Large intestine (tissue), 3 donors: Measurements from ENCODE around the gene TMED1. TPM values are rescaled to one million over a fixed set of nuclear protein-coding genes. Genes with fewer than 3 reads are reported as not detected.

Experiments used
- DNase-seq, 2 donors: peaks; one replicate each; pipeline versions ENCODE4 v3.0.0 to v3.0.0-alpha.2; 2013
- H3K27ac ChIP-seq: one replicate; pipeline ENCODE4 v1.5.1; 2013; ENCODE audit warnings: low read length
- H3K27me3 ChIP-seq: 2 replicates; pipeline ENCODE4 v1.6.1; 2013; ENCODE audit warnings: low read length; ENCODE audit not compliant: control insufficient read depth, insufficient read depth
- H3K36me3 ChIP-seq: 2 replicates; pipeline ENCODE4 v1.6.1; 2013; ENCODE audit warnings: low read length; ENCODE audit not compliant: control insufficient read depth, insufficient read depth
- H3K4me1 ChIP-seq: one replicate; pipeline ENCODE4 v1.6.1; 2013; ENCODE audit warnings: low read length; ENCODE audit not compliant: control insufficient read depth, insufficient read depth
- H3K4me3 ChIP-seq: one replicate; pipeline ENCODE4 v1.5.1; 2013; ENCODE audit warnings: low read length
- H3K9me3 ChIP-seq: one replicate; pipeline ENCODE4 v1.6.1; 2013; ENCODE audit warnings: mild to moderate bottlenecking, low read depth, low read length, moderate library complexity; ENCODE audit not compliant: control insufficient read depth
- WGBS: methylation state at CpG from one replicate; pipeline ENCODE4 v1.1.5; 2013; ENCODE audit warnings: low lambda C conversion rate; ENCODE audit not compliant: insufficient coverage; 5-methylcytosine and 5-hydroxymethylcytosine counted together
- polyA plus RNA-seq: library from polyadenylated mRNA; unstranded; fragments of 120-200 nt; gene quantifications from one replicate; pipeline ENCODE4 v1.2.1, GENCODE V29; 2013

The TMED1 gene
- polyA plus RNA-seq, 1 donor: 29.3 TPM

- no peak for DNase-seq
- Histone ChIP-seq H3K27ac (no peak overlapping the region), H3K4me1 (no peaks in the 10 kb centered on the region), H3K9me3 (no peaks in the 10 kb centered on the region), H3K36me3 (peaks cover 76% of the 10 kb centered on the region), H3K27me3 (no peaks in the 10 kb centered on the region), H3K4me3 (no peak overlapping the region)
- WGBS: no CpG with 5 or more reads among the region's 27 CpGs
These were observed 16.6 kb downstream of the TMED1 start for GRCh38 chr19:10819124-10820060.

- WGBS: no CpG with 5 or more reads among the region's 19 CpGs
- Histone ChIP-seq H3K9me3 (no peaks in the 10 kb centered on the region), H3K4me1 (no peaks in the 10 kb centered on the region), H3K27me3 (no peaks in the 10 kb centered on the region), H3K27ac (no peak overlapping the region), H3K36me3 (peaks cover 73% of the 10 kb centered on the region), H3K4me3 (no peak overlapping the region)
- no peak for DNase-seq
These were observed 17.5 kb downstream of the TMED1 start for GRCh38 chr19:10818301-10819123.

GRCh38 chr19:10817291-10818038 is 18.5 kb downstream of the TMED1 start:
- no peaks in the 10 kb centered on the region for H3K9me3 ChIP-seq
- peaks cover 80% of the 10 kb centered on the region for H3K36me3 ChIP-seq
- peak overlapping the region; percentile 25 for H3K27ac ChIP-seq
- DNase-seq: peak in 1 of 2 donors; percentile 31
- H3K4me1 ChIP-seq: peaks cover 3% of the 10 kb centered on the region
- H3K27me3 ChIP-seq: no peaks in the 10 kb centered on the region
- peak overlapping the region; percentile 32 for H3K4me3 ChIP-seq
- WGBS: no CpG with 5 or more reads among the region's 42 CpGs

GRCh38 chr19:10816691-10817090 is 19.3 kb downstream of the TMED1 start:
- no CpG with 5 or more reads among the region's 11 CpGs for WGBS

GRCh38 chr19:10815969-10816644 is 19.9 kb downstream of the TMED1 start:
- no peak overlapping the region for H3K27ac ChIP-seq
- H3K36me3 ChIP-seq: peaks cover 82% of the 10 kb centered on the region
- H3K9me3 ChIP-seq: no peaks in the 10 kb centered on the region
- peaks cover 3% of the 10 kb centered on the region for H3K4me1 ChIP-seq
- DNase-seq: no peak
- WGBS: no CpG with 5 or more reads among the region's 21 CpGs
- H3K4me3 ChIP-seq: peak overlapping the region; percentile 10
- no peaks in the 10 kb centered on the region for H3K27me3 ChIP-seq

More at GRCh38 chr19:10816691-10817090, 19.3 kb downstream of the TMED1 start:
- no peak for DNase-seq
- Histone ChIP-seq H3K36me3 (peaks cover 81% of the 10 kb centered on the region), H3K27me3 (no peaks in the 10 kb centered on the region), H3K27ac (peak overlapping the region; percentile 25), H3K4me3 (peak overlapping the region; percentile 32), H3K9me3 (no peaks in the 10 kb centered on the region), H3K4me1 (peaks cover 3% of the 10 kb centered on the region)

GRCh38 chr19:10815007-10815536 is 20.9 kb downstream of the TMED1 start:
- Histone ChIP-seq H3K36me3 (peaks cover 80% of the 10 kb centered on the region), H3K27ac (no peak overlapping the region), H3K4me3 (no peak overlapping the region), H3K27me3 (no peaks in the 10 kb centered on the region), H3K4me1 (peaks cover 3% of the 10 kb centered on the region), H3K9me3 (no peaks in the 10 kb centered on the region)
- no peak for DNase-seq
- no CpG with 5 or more reads among the region's 9 CpGs for WGBS

DNA sequence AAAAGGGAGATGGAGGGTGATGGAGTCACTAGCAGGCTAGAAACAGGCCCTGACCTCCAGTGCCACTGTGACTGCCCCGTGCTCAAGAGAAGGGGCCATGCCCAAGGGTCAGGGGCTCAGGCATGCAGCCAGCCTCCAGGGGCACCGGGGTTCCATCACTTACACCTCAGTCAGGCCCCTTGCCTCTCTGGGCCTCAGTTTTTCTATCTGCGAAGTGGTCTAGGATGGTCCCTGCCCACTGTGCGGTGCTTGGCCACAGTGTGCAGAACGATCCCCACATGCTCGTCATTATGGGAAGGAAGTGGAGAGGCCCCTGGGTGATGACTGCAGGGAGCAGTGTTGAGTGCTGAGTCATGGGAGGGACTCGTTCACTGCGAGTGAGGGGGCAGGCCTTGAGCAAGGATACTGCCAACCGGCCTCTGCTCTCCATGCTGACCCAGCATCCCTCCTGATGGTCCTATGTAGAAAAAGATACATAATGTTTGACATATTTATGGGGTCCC is 23.1 kb downstream of the TMED1 start:
- no CpG with 5 or more reads among the region's 9 CpGs for WGBS
- Histone ChIP-seq H3K9me3 (no peaks in the 10 kb centered on the region), H3K4me1 (peaks cover 3% of the 10 kb centered on the region), H3K27me3 (no peaks in the 10 kb centered on the region), H3K36me3 (peaks cover 84% of the 10 kb centered on the region), H3K4me3 (no peak overlapping the region), H3K27ac (no peak overlapping the region)
- DNase-seq: no peak

DNA sequence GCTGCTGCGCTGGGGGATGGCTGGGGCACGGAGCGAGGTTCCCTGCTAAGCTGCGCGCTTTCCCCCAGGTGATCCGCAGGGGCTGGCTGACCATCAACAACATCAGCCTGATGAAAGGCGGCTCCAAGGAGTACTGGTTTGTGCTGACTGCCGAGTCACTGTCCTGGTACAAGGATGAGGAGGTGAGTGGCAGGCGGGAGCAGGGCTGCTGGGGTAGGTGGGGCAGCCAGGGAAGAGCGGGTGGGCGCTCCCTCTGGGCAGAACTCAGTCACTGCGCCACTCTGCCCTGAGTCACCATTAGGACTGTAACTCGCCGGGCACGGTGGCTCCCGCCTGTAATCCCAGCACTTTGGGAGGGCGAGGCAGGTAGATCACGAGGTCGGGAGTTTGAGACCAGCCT is 23.8 kb downstream of the TMED1 start:
- H3K36me3 ChIP-seq: peaks cover 85% of the 10 kb centered on the region
- H3K4me1 ChIP-seq: peaks cover 3% of the 10 kb centered on the region
- no peak for DNase-seq
- H3K9me3 ChIP-seq: no peaks in the 10 kb centered on the region
- no peak overlapping the region for H3K4me3 ChIP-seq
- no peaks in the 10 kb centered on the region for H3K27me3 ChIP-seq
- H3K27ac ChIP-seq: no peak overlapping the region
- WGBS: no CpG with 5 or more reads among the region's 19 CpGs

- DNase-seq: no peak
- no CpG with 5 or more reads among the region's 17 CpGs for WGBS
- no peaks in the 10 kb centered on the region for H3K27me3 ChIP-seq
- H3K36me3 ChIP-seq: peaks cover 83% of the 10 kb centered on the region
- peaks cover 3% of the 10 kb centered on the region for H3K4me1 ChIP-seq
- H3K27ac ChIP-seq: no peak overlapping the region
- no peaks in the 10 kb centered on the region for H3K9me3 ChIP-seq
- H3K4me3 ChIP-seq: no peak overlapping the region
These were observed 24.5 kb downstream of the TMED1 start for GRCh38 chr19:10811391-10812111.
